ENCODE results near the gene NDUFS8.

NDUFS8 gene

GRCh38 chr11:68076371-68077042 lies 46.0 kb downstream of the NDUFS8 start:
- no peak for DNase-seq (ENCODE audit: low read depth in 1 of 2, low spot score in 1 of 2)

GRCh38 chr11:68077617-68078582 lies 47.4 kb downstream of the NDUFS8 start:
- no peak for DNase-seq (ENCODE audit: low read depth in 1 of 2, low spot score in 1 of 2)

GRCh38 chr11:68080860-68081259 lies 50.4 kb downstream of the NDUFS8 start:
- no peak for DNase-seq (ENCODE audit: low read depth in 1 of 2, low spot score in 1 of 2)

GRCh38 chr11:68081691-68082090 lies 51.2 kb downstream of the NDUFS8 start:
- DNase-seq (ENCODE audit: low read depth in 1 of 2, low spot score in 1 of 2): no peak

- no peak for DNase-seq (ENCODE audit: low read depth in 1 of 2, low spot score in 1 of 2)
Observed at GRCh38 chr11:68082481-68082880, 52.0 kb downstream of the NDUFS8 start.

- DNase-seq (ENCODE audit: low read depth in 1 of 2, low spot score in 1 of 2): no peak
Observed at GRCh38 chr11:68083517-68083916, 53.0 kb downstream of the NDUFS8 start.

Measured in stimulated activated CD4-positive, alpha-beta T cell treated with anti-CD3 and anti-CD28 coated beads, Interleukin-15, amount 100 ng/mL, for 1 hour (primary cell).